ENCODE results near the gene LACTB. TPM values are rescaled to one million over a fixed set of nuclear protein-coding genes. Genes with fewer than 3 reads are reported as not detected.

LACTB gene, protein sequence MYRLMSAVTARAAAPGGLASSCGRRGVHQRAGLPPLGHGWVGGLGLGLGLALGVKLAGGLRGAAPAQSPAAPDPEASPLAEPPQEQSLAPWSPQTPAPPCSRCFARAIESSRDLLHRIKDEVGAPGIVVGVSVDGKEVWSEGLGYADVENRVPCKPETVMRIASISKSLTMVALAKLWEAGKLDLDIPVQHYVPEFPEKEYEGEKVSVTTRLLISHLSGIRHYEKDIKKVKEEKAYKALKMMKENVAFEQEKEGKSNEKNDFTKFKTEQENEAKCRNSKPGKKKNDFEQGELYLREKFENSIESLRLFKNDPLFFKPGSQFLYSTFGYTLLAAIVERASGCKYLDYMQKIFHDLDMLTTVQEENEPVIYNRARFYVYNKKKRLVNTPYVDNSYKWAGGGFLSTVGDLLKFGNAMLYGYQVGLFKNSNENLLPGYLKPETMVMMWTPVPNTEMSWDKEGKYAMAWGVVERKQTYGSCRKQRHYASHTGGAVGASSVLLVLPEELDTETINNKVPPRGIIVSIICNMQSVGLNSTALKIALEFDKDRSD
- 24.3 to 36.7 TPM (median 30.0 TPM) in 5 replicates for total RNA-seq (2022; extraction: Qiagen RNA extraction; ENCODE audit: low read depth)

DNA sequence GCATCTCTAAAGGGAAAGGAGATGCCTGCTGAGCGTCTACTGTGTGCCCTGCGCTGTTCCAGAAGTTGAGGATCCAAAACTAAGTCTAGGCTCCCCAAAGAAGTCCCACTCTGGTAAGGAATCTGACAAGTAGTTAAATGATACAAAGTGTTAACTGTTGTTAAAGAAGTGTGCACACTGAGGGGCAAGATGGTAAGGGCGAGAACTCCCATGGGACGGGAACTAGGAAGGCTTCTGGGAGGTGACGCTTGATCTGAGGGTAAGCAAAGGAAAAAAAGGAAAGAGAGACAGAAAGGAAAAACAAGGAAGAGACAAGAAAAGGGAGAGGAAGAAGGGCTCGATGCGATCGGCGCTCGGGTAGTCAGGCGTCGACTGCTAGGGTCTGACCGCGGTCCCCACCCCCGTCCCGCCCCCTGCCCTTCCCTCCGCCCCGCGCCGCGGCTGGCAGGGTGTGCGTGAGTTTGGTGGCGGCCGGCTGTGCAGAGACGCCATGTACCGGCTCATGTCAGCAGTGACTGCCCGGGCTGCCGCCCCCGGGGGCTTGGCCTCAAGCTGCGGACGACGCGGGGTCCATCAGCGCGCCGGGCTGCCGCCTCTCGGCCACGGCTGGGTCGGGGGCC, at the start of gene LACTB:
Gene LACTB (plus strand): TSS at position 480 of the 620 bp plus-strand sequence. CDS start 11 bp downstream, at position 491.

GRCh38 chr15:63157118-63157843, 35.6 kb downstream of the LACTB start, which contains the start of gene RPS27L:
RPS27L (minus strand) TSS chr15:63157477; CDS start chr15:63157405, 72 bp downstream.

GRCh38 chr15:63188926-63189871, 67.5 kb downstream of the LACTB start, which contains the start of gene RAB8B:
RAB8B (plus strand) TSS chr15:63189606; CDS start chr15:63189625, 19 bp downstream.

Other genes starting within 250 kb of the LACTB start
- 397 to 502 TPM (median 465 TPM) in 5 replicates for gene TPM1, start 79.1 kb upstream of the LACTB start, total RNA-seq (2022; extraction: Qiagen RNA extraction; ENCODE audit: low read depth)
- gene RPS27L, start 35.6 kb downstream of the LACTB start, total RNA-seq (2022; extraction: Qiagen RNA extraction; ENCODE audit: low read depth): 363 to 430 TPM (median 408 TPM) in 5 replicates
- gene RAB8B, start 67.7 kb downstream of the LACTB start, total RNA-seq (2022; extraction: Qiagen RNA extraction; ENCODE audit: low read depth): 9.8 to 17.4 TPM (median 15.5 TPM) in 5 replicates
- 18.6 to 26.4 TPM (median 21.6 TPM) in 5 replicates for gene APH1B, start 155.7 kb downstream of the LACTB start, total RNA-seq (2022; extraction: Qiagen RNA extraction; ENCODE audit: low read depth)

Measured in A549 treated with GW870086 at 1 μM for 4 hours (cell line).